ENCODE results near the gene OR5F1. TPM values are rescaled to one million over a fixed set of nuclear protein-coding genes. Genes with fewer than 3 reads are reported as not detected.

Gene OR5F1
- not detected in 2 replicates for total RNA-seq (2012; rRNA removed)

- Histone ChIP-seq H3K4me2 (ENCODE audit: low read length) (no peak within 1 kb of the TSS), H3K36me3 (ENCODE audit: insufficient read depth, low read length) (no peaks in the 10 kb centered on the region), H3K9ac (ENCODE audit: low read depth, low read length) (no peak within 1 kb of the TSS), H3K4me1 (ENCODE audit: control insufficient read depth, insufficient read depth, low read length) (no peaks in the 10 kb centered on the region), H3K4me3 (ENCODE audit: low read length) (no peak within 1 kb of the TSS), H3K9me3 (replicated peaks; ENCODE audit: low read length) (no peaks in the 10 kb centered on the region), H3K27me3 (ENCODE audit: control insufficient read depth, insufficient read depth, low read length) (no peaks in the 10 kb centered on the region)
These were observed at the start of gene OR5F1 for GRCh38 chr11:55994525-55994924. Gene OR5F1, minus strand, starts transcription at chr11:55994625. Its CDS starts 0 bp downstream, at chr11:55994625.

GRCh38 chr11:56027354-56027753 is 32.9 kb upstream of the OR5F1 start, which contains the start of gene OR5AS1:
Gene OR5AS1, plus strand, starts transcription at chr11:56027654. Its CDS starts 2,765 bp downstream, at chr11:56030419.
- Histone ChIP-seq H3K4me1 (ENCODE audit: control insufficient read depth, insufficient read depth, low read length) (no peaks in the 10 kb centered on the region), H3K9me3 (replicated peaks; ENCODE audit: low read length) (peaks cover 3% of the 10 kb centered on the region), H3K36me3 (ENCODE audit: insufficient read depth, low read length) (no peaks in the 10 kb centered on the region), H3K9ac (ENCODE audit: low read depth, low read length) (no peak within 1 kb of the TSS), H3K4me2 (ENCODE audit: low read length) (no peak within 1 kb of the TSS), H3K4me3 (ENCODE audit: low read length) (no peak within 1 kb of the TSS), H3K27me3 (ENCODE audit: control insufficient read depth, insufficient read depth, low read length) (no peaks in the 10 kb centered on the region)

- no peaks in the 10 kb centered on the region for H3K4me1 ChIP-seq (ENCODE audit: control insufficient read depth, insufficient read depth, low read length)
- peaks cover 5% of the 10 kb centered on the region for H3K9me3 ChIP-seq (replicated peaks; ENCODE audit: low read length)
- no peaks in the 10 kb centered on the region for H3K36me3 ChIP-seq (ENCODE audit: insufficient read depth, low read length)
- no peak overlapping the region for H3K9ac ChIP-seq (ENCODE audit: low read depth, low read length)
- no peak overlapping the region for H3K4me3 ChIP-seq (ENCODE audit: low read length)
- no peak overlapping the region for H3K4me2 ChIP-seq (ENCODE audit: low read length)
- H3K27me3 ChIP-seq (ENCODE audit: control insufficient read depth, insufficient read depth, low read length): no peaks in the 10 kb centered on the region
These were observed 19.4 kb upstream of the OR5F1 start for GRCh38 chr11:56013805-56014204.

GRCh38 chr11:56010716-56011115 is 16.3 kb upstream of the OR5F1 start:
- H3K27me3 ChIP-seq (ENCODE audit: control insufficient read depth, insufficient read depth, low read length): no peaks in the 10 kb centered on the region

GRCh38 chr11:55970935-55971334 is 23.5 kb downstream of the OR5F1 start:
- Histone ChIP-seq H3K9ac (ENCODE audit: low read depth, low read length) (no peak overlapping the region), H3K4me2 (ENCODE audit: low read length) (no peak overlapping the region), H3K27me3 (ENCODE audit: control insufficient read depth, insufficient read depth, low read length) (no peaks in the 10 kb centered on the region), H3K36me3 (ENCODE audit: insufficient read depth, low read length) (no peaks in the 10 kb centered on the region), H3K9me3 (replicated peaks; ENCODE audit: low read length) (peaks cover 6% of the 10 kb centered on the region), H3K4me3 (ENCODE audit: low read length) (no peak overlapping the region), H3K4me1 (ENCODE audit: control insufficient read depth, insufficient read depth, low read length) (no peaks in the 10 kb centered on the region)

More at GRCh38 chr11:56010716-56011115, 16.3 kb upstream of the OR5F1 start:
- Histone ChIP-seq H3K4me2 (ENCODE audit: low read length) (no peak overlapping the region), H3K9me3 (replicated peaks; ENCODE audit: low read length) (peaks cover 5% of the 10 kb centered on the region), H3K4me3 (ENCODE audit: low read length) (no peak overlapping the region), H3K4me1 (ENCODE audit: control insufficient read depth, insufficient read depth, low read length) (no peaks in the 10 kb centered on the region), H3K9ac (ENCODE audit: low read depth, low read length) (no peak overlapping the region), H3K36me3 (ENCODE audit: insufficient read depth, low read length) (no peaks in the 10 kb centered on the region)

GRCh38 chr11:55969845-55970244 is 24.6 kb downstream of the OR5F1 start, which contains the start of gene OR10AG1:
Gene OR10AG1, minus strand, starts transcription at chr11:55969945. Its CDS starts 38 bp downstream, at chr11:55969907.
- H3K4me2 ChIP-seq (ENCODE audit: low read length): no peak within 1 kb of the TSS
- H3K27me3 ChIP-seq (ENCODE audit: control insufficient read depth, insufficient read depth, low read length): no peaks in the 10 kb centered on the region
- no peak within 1 kb of the TSS for H3K4me3 ChIP-seq (ENCODE audit: low read length)
- H3K36me3 ChIP-seq (ENCODE audit: insufficient read depth, low read length): no peaks in the 10 kb centered on the region
- H3K4me1 ChIP-seq (ENCODE audit: control insufficient read depth, insufficient read depth, low read length): no peaks in the 10 kb centered on the region
- no peak within 1 kb of the TSS for H3K9ac ChIP-seq (ENCODE audit: low read depth, low read length)
- H3K9me3 ChIP-seq (replicated peaks; ENCODE audit: low read length): peaks cover 6% of the 10 kb centered on the region

GRCh38 chr11:55967914-55968313 is 26.5 kb downstream of the OR5F1 start:
- Histone ChIP-seq H3K4me3 (ENCODE audit: low read length) (no peak overlapping the region), H3K9me3 (replicated peaks; ENCODE audit: low read length) (peaks cover 3% of the 10 kb centered on the region), H3K27me3 (ENCODE audit: control insufficient read depth, insufficient read depth, low read length) (no peaks in the 10 kb centered on the region), H3K9ac (ENCODE audit: low read depth, low read length) (no peak overlapping the region), H3K4me2 (ENCODE audit: low read length) (no peak overlapping the region), H3K4me1 (ENCODE audit: control insufficient read depth, insufficient read depth, low read length) (no peaks in the 10 kb centered on the region), H3K36me3 (ENCODE audit: insufficient read depth, low read length) (no peaks in the 10 kb centered on the region)

- Histone ChIP-seq H3K27me3 (ENCODE audit: control insufficient read depth, insufficient read depth, low read length) (no peaks in the 10 kb centered on the region), H3K4me3 (ENCODE audit: low read length) (no peak overlapping the region), H3K9ac (ENCODE audit: low read depth, low read length) (no peak overlapping the region), H3K36me3 (ENCODE audit: insufficient read depth, low read length) (no peaks in the 10 kb centered on the region), H3K9me3 (replicated peaks; ENCODE audit: low read length) (peaks cover 3% of the 10 kb centered on the region), H3K4me1 (ENCODE audit: control insufficient read depth, insufficient read depth, low read length) (no peaks in the 10 kb centered on the region), H3K4me2 (ENCODE audit: low read length) (no peak overlapping the region)
These were observed 28.0 kb downstream of the OR5F1 start for GRCh38 chr11:55966391-55966790.

- Histone ChIP-seq H3K4me3 (ENCODE audit: low read length) (no peak overlapping the region), H3K27me3 (ENCODE audit: control insufficient read depth, insufficient read depth, low read length) (no peaks in the 10 kb centered on the region), H3K4me2 (ENCODE audit: low read length) (no peak overlapping the region), H3K4me1 (ENCODE audit: control insufficient read depth, insufficient read depth, low read length) (no peaks in the 10 kb centered on the region), H3K9ac (ENCODE audit: low read depth, low read length) (no peak overlapping the region), H3K36me3 (ENCODE audit: insufficient read depth, low read length) (no peaks in the 10 kb centered on the region), H3K9me3 (replicated peaks; ENCODE audit: low read length) (no peaks in the 10 kb centered on the region)
These were observed 37.9 kb downstream of the OR5F1 start for GRCh38 chr11:55956521-55956920.

GRCh38 chr11:55949330-55949729 is 45.1 kb downstream of the OR5F1 start:
- H3K36me3 ChIP-seq (ENCODE audit: insufficient read depth, low read length): no peaks in the 10 kb centered on the region
- no peak overlapping the region for H3K9ac ChIP-seq (ENCODE audit: low read depth, low read length)
- H3K27me3 ChIP-seq (ENCODE audit: control insufficient read depth, insufficient read depth, low read length): no peaks in the 10 kb centered on the region
- H3K4me1 ChIP-seq (ENCODE audit: control insufficient read depth, insufficient read depth, low read length): no peaks in the 10 kb centered on the region
- no peak overlapping the region for H3K4me3 ChIP-seq (ENCODE audit: low read length)
- H3K4me2 ChIP-seq (ENCODE audit: low read length): no peak overlapping the region
- no peaks in the 10 kb centered on the region for H3K9me3 ChIP-seq (replicated peaks; ENCODE audit: low read length)
